IMR-90 (cell line): ENCODE data around the gene CPNE4. TPM values are rescaled to one million over a fixed set of nuclear protein-coding genes. Genes with fewer than 3 reads are reported as not detected.

Experiments
- ATAC-seq: fragments of 200-7000 bp; cut with Tn5 transposase; 2 replicates; pipeline ENCODE4 v1.9.1; 2020; ENCODE audit warnings: low read depth, mild to moderate bottlenecking, moderate library complexity
- BruUV-seq: library from RNA; stranded (reverse); fragments of 400-500 nt; replicated peaks from 2 replicates; lab custom pipeline; 2021; lab: Mats Ljungman, UMichigan
- CTCF ChIA-PET: fragments of 300-600 bp; formaldehyde crosslinking; extraction: SDS; loops from one replicate; lab custom pipeline; 2021; ENCODE audit warnings: antibody characterized with exemption; lab: Yijun Ruan, JAX
- POLR2A ChIA-PET: fragments of 300-600 bp; sonication (Branson Sonifier 250); formaldehyde crosslinking; loops from one replicate; lab custom pipeline; 2022; ENCODE audit warnings: antibody characterized with exemption; ENCODE audit not compliant: unreplicated experiment; lab: Charles Lee
- DNase-seq: peaks from one replicate; pipeline ENCODE4 v3.0.0; 2013
- H2AFZ ChIP-seq: replicated peaks from 2 replicates; pipeline ENCODE3; 2013; ENCODE audit warnings: low read length, mild to moderate bottlenecking; ENCODE audit not compliant: poor library complexity
- H2AK5ac ChIP-seq: 2 replicates; pipeline ENCODE4 v1.6.1; 2013; ENCODE audit warnings: low read depth, low read length, inconsistent platforms
- H2AK9ac ChIP-seq: replicated peaks from 2 replicates; pipeline ENCODE3; 2013; ENCODE audit warnings: mild to moderate bottlenecking, low read depth, low read length, moderate library complexity; ENCODE audit not compliant: poor library complexity
- H2BK120ac ChIP-seq: 2 replicates; pipeline ENCODE4 v1.6.1; 2013; ENCODE audit warnings: low read depth, low read length, inconsistent platforms
- H2BK15ac ChIP-seq: 3 replicates; pipeline ENCODE4 v1.6.1; 2013; ENCODE audit warnings: low read depth, low read length, inconsistent platforms
- H2BK20ac ChIP-seq: 2 replicates; pipeline ENCODE4 v1.6.1; 2013; ENCODE audit warnings: low read depth, mild to moderate bottlenecking, inconsistent platforms, low read length, moderate library complexity
- H2BK5ac ChIP-seq: 2 replicates; pipeline ENCODE4 v1.6.1; 2013; ENCODE audit warnings: mild to moderate bottlenecking, low read depth, low read length, inconsistent platforms; ENCODE audit not compliant: poor library complexity, severe bottlenecking
- H3K14ac ChIP-seq: replicated peaks from 2 replicates; pipeline ENCODE4 v1.6.1; 2013; ENCODE audit warnings: low read depth, low read length, inconsistent platforms
- H3K18ac ChIP-seq: 2 replicates; pipeline ENCODE4 v1.6.1; 2013; ENCODE audit warnings: low read depth, low read length, control low read depth
- H3K23ac ChIP-seq: 2 replicates; pipeline ENCODE4 v1.6.1; 2013; ENCODE audit warnings: low read depth, low read length, inconsistent platforms
- H3K27ac ChIP-seq: 2 replicates; pipeline ENCODE4 v1.5.1; 2013; ENCODE audit warnings: mild to moderate bottlenecking, control low read depth, low read length; ENCODE audit not compliant: insufficient read depth
- H3K27me3 ChIP-seq: 2 replicates; pipeline ENCODE4 v1.6.1; 2013; ENCODE audit warnings: low read length; ENCODE audit not compliant: control insufficient read depth, insufficient read depth
- H3K36me3 ChIP-seq: 2 replicates; pipeline ENCODE4 v1.6.1; 2013; ENCODE audit warnings: low read length, mixed read lengths; ENCODE audit not compliant: control insufficient read depth, insufficient read depth
- H3K4ac ChIP-seq: 2 replicates; pipeline ENCODE4 v1.6.1; 2013; ENCODE audit warnings: low read depth, low read length, inconsistent platforms
- H3K4me1 ChIP-seq: 2 replicates; pipeline ENCODE4 v1.6.1; 2013; ENCODE audit warnings: low read length, mixed read lengths; ENCODE audit not compliant: control insufficient read depth, insufficient read depth
- H3K4me2 ChIP-seq: 2 replicates; pipeline ENCODE4 v1.6.1; 2013; ENCODE audit warnings: low read depth, mild to moderate bottlenecking, control low read depth, low read length, moderate library complexity
- H3K4me3 ChIP-seq: 2 replicates; pipeline ENCODE4 v1.5.1; 2013; ENCODE audit warnings: low read depth, mild to moderate bottlenecking, control low read depth, low read length, moderate library complexity; ENCODE audit not compliant: insufficient read depth
- H3K56ac ChIP-seq: 2 replicates; pipeline ENCODE4 v1.6.1; 2013; ENCODE audit warnings: low read length, inconsistent platforms; ENCODE audit not compliant: insufficient read depth; ENCODE audit errors: extremely low read depth
- H3K79me1 ChIP-seq, 2 experiments: 2 replicates each; pipeline ENCODE4 v1.6.1; 2013; ENCODE audit warnings: low read length in 2 of 2, inconsistent platforms in 1 of 2, low read depth in 1 of 2
- H3K9ac ChIP-seq: 2 replicates; pipeline ENCODE4 v1.6.1; 2013; ENCODE audit warnings: low read depth, low read length, control low read depth
- H3K9me1 ChIP-seq: 2 replicates; pipeline ENCODE4 v1.6.1; 2013; ENCODE audit warnings: low read length, inconsistent platforms; ENCODE audit not compliant: insufficient read depth
- H3K9me3 ChIP-seq: 2 replicates; pipeline ENCODE4 v1.6.1; 2013; ENCODE audit warnings: low read length; ENCODE audit not compliant: control insufficient read depth, insufficient read depth
- H4K20me1 ChIP-seq: 2 replicates; pipeline ENCODE4 v1.6.1; 2013; ENCODE audit warnings: low read length, inconsistent platforms; ENCODE audit not compliant: insufficient read depth
- H4K5ac ChIP-seq: 2 replicates; pipeline ENCODE4 v1.6.1; 2013; ENCODE audit warnings: mild to moderate bottlenecking, low read depth, low read length, control low read depth
- H4K8ac ChIP-seq, 2 experiments: 2 replicates each; pipeline ENCODE4 v1.6.1; 2013; ENCODE audit warnings: low read depth in 2 of 2, low read length in 2 of 2, control low read depth in 1 of 2, inconsistent platforms in 1 of 2
- H4K91ac ChIP-seq: 2 replicates; pipeline ENCODE4 v1.6.1; 2013; ENCODE audit warnings: low read depth, low read length, inconsistent platforms; ENCODE audit not compliant: insufficient read depth
- BHLHE40 ChIP-seq: fragments of 150-350 bp; IDR thresholded peaks from 2 replicates; pipeline ENCODE4 v1.6.1; 2016; ENCODE audit warnings: mild to moderate bottlenecking, low read depth, low read length
- CHD1 ChIP-seq: IDR thresholded peaks from 2 replicates; pipeline ENCODE4 v1.6.1; 2012; ENCODE audit warnings: low read depth, low read length, improper control_type of control experiment
- MAFK ChIP-seq: IDR thresholded peaks from 2 replicates; pipeline ENCODE4 v1.6.1; 2012; ENCODE audit warnings: low read depth, low read length, improper control_type of control experiment
- MAZ ChIP-seq: IDR thresholded peaks from 2 replicates; pipeline ENCODE4 v1.6.1; 2012; ENCODE audit warnings: low read depth, mild to moderate bottlenecking, low read length, improper control_type of control experiment, moderate library complexity, borderline replicate concordance
- NFE2L2 ChIP-seq: fragments of 150-350 bp; IDR thresholded peaks from 2 replicates; pipeline ENCODE4 v1.6.1; 2016; ENCODE audit warnings: low read depth, mild to moderate bottlenecking, low read length
- POLR2A ChIP-seq: IDR thresholded peaks from 2 replicates; pipeline ENCODE4 v1.6.1; 2012; ENCODE audit warnings: mild to moderate bottlenecking, low read depth, low read length
- WGBS, 2 experiments: methylation state at CpG; one replicate each; pipeline versions ENCODE4 v1.1.5 to v1.1.7; 2013; ENCODE audit warnings: missing lambda C conversion rate in 2 of 2; ENCODE audit not compliant: insufficient read length in 1 of 2; ENCODE audit errors: extremely low coverage in 2 of 2; 5-methylcytosine and 5-hydroxymethylcytosine counted together
- dilution Hi-C: fragments of 300-500 bp; cut with HindIII; formaldehyde crosslinking; loops from one replicate; pipeline ENCODE4 v1.14.3; 2018; ENCODE audit warnings: low sequenced_read_pairs; ENCODE audit not compliant: unreplicated experiment
- in situ Hi-C: fragments of 300-500 bp; cut with MboI; formaldehyde crosslinking; loops from 3 replicates; pipeline ENCODE4 v1.14.3; 2019; ENCODE audit warnings: low sequenced_read_pairs, inconsistent platforms, mixed read lengths
- intact Hi-C: fragments of 100-400 bp; cut with micrococcal nuclease; formaldehyde crosslinking; loops from 2 replicates; pipeline ENCODE4 v1.10.0; 2022
- polyA plus RNA-seq, 3 experiments: library from polyadenylated mRNA; depleted of rRNA; stranded (reverse); fragments of >200 nt; gene quantifications; 2 replicates each; pipeline ENCODE4 v1.2.3, GENCODE V29; 2012; ENCODE audit warnings: low replicate concordance in 1 of 3
- total RNA-seq: library from RNA; depleted of rRNA; stranded (reverse); fragments of >200 nt; gene quantifications from 2 replicates; pipeline ENCODE4 v1.2.3, GENCODE V29; 2012
- TF ChIP-seq, protein P1 (sequence below): conservative IDR thresholded peaks from 2 replicates; pipeline ENCODE4 v1.5.1; 2012; ENCODE audit warnings: mild to moderate bottlenecking, low read depth, low read length, improper control_type of control experiment

Gene CPNE4
- total and polyA plus RNA-seq, 2 of the 4 experiments (the other 2 are of a cell fraction), result not detected

DNA sequence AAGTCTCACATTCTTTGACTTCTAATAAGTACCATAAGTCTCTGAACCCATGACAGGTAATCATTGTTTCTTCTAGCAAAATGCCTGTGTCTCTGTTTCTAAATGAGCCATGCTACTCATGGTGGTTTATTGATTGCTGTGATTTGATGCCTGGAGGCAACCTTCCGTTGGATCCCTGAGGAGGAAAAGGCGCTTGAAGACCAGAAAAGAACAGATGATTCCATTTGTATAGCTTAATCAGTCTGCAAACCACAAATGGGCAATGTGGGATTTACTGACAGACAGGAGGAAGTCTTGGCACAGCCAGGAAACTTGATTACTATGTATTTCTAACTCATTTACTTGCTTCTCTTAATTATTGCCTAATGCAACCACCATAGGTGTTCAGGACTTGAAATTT lies 428.9 kb downstream of the CPNE4 start:
- no peak overlapping the region for H4K8ac ChIP-seq
- no peaks in the 10 kb centered on the region for H3K4me1 ChIP-seq
- H2BK120ac ChIP-seq, result no peak overlapping the region
- ChIA-PET POLR2A (no interaction called here), CTCF (no interaction called here)
- H3K4ac ChIP-seq, result no peak overlapping the region
- H2BK15ac ChIP-seq, result no peak overlapping the region
- no TSS peak for BruUV-seq
- H3K18ac ChIP-seq, result no peak overlapping the region
- H2AK9ac ChIP-seq, result no peak overlapping the region
- H3K56ac ChIP-seq, result no peak overlapping the region
- H4K91ac ChIP-seq, result no peak overlapping the region
- no peaks in the 10 kb centered on the region for H4K20me1 ChIP-seq
- H3K4me2 ChIP-seq, result no peak overlapping the region
- no peak overlapping the region for H2BK5ac ChIP-seq
- no peak overlapping the region for H3K14ac ChIP-seq
- no peak overlapping the region for H3K9ac ChIP-seq
- no peak overlapping the region for H2BK20ac ChIP-seq
- no CpG with 5 or more reads among the region's 2 CpGs for WGBS, 2 experiments
- TF ChIP-seq MAFK, result no peak
- no peak for TF ChIP-seq MAZ
- TF ChIP-seq, protein P1, sequence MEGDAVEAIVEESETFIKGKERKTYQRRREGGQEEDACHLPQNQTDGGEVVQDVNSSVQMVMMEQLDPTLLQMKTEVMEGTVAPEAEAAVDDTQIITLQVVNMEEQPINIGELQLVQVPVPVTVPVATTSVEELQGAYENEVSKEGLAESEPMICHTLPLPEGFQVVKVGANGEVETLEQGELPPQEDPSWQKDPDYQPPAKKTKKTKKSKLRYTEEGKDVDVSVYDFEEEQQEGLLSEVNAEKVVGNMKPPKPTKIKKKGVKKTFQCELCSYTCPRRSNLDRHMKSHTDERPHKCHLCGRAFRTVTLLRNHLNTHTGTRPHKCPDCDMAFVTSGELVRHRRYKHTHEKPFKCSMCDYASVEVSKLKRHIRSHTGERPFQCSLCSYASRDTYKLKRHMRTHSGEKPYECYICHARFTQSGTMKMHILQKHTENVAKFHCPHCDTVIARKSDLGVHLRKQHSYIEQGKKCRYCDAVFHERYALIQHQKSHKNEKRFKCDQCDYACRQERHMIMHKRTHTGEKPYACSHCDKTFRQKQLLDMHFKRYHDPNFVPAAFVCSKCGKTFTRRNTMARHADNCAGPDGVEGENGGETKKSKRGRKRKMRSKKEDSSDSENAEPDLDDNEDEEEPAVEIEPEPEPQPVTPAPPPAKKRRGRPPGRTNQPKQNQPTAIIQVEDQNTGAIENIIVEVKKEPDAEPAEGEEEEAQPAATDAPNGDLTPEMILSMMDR, result no peak
- no peak for TF ChIP-seq BHLHE40
- TF ChIP-seq CHD1, result no peak
- TF ChIP-seq NFE2L2, result no peak
- TF ChIP-seq POLR2A, result no peak
- H3K27ac ChIP-seq, result no peak overlapping the region
- ATAC-seq (no peak), DNase-seq (no peak)
- intact Hi-C loops, result no loop called here
- no peak overlapping the region for H3K4me3 ChIP-seq
- H4K5ac ChIP-seq, result no peak overlapping the region
- no peaks in the 10 kb centered on the region for H3K9me3 ChIP-seq
- dilution Hi-C loops, result no loop called here
- H3K79me1 ChIP-seq, result no peaks in the 10 kb centered on the region
- no peak overlapping the region for H3K23ac ChIP-seq
- no peak overlapping the region for H2AFZ ChIP-seq
- H2AK5ac ChIP-seq, result no peak overlapping the region
- H3K9me1 ChIP-seq, result no peaks in the 10 kb centered on the region
- H3K36me3 ChIP-seq, result no peaks in the 10 kb centered on the region
- in situ Hi-C loops, result no loop called here
- no peaks in the 10 kb centered on the region for H3K27me3 ChIP-seq
